Loucy (cell line): Measurements from ENCODE around the gene MYH7B.

ENCODE experiments used
- CTCF ChIP-seq: fragments of 200-600 bp; sonication (generic); conservative IDR thresholded peaks from 2 replicates; pipeline ENCODE4 v1.5.1; 2014; ENCODE audit warnings: mild to moderate bottlenecking, antibody characterized with exemption, low read length
- EZH2phosphoT487 ChIP-seq: fragments of 200-600 bp; IDR thresholded peaks from 2 replicates; pipeline ENCODE4 v1.6.1; 2018; ENCODE audit warnings: antibody characterized with exemption, mild to moderate bottlenecking, moderate library complexity, borderline replicate concordance

GRCh38 chr20:34927736-34928135, 27.9 kb upstream of the MYH7B start:
- TF ChIP-seq EZH2phosphoT487: no peak
- no peak for TF ChIP-seq CTCF
